Sigmoid colon (tissue), 4 donors: ENCODE data around the gene ODF4.

Experiments
- EP300 ChIP-seq, 4 donors: sonication (generic); formaldehyde crosslinking; IDR thresholded peaks; one replicate each; pipeline ENCODE4 v1.6.1; 2017; ENCODE audit warnings: antibody characterized with exemption in 4 of 4
- TF ChIP-seq, protein P1 (sequence below), 4 experiments: fragments of 450-650 bp in 3 of 4; fragments of 200-600 bp in 1 of 4; IDR thresholded peaks; one replicate each; pipeline ENCODE4 v1.5.1; 2016 to 2019; ENCODE audit warnings: antibody characterized with exemption in 4 of 4, mild to moderate bottlenecking in 3 of 4, moderate library complexity in 2 of 4

DNA sequence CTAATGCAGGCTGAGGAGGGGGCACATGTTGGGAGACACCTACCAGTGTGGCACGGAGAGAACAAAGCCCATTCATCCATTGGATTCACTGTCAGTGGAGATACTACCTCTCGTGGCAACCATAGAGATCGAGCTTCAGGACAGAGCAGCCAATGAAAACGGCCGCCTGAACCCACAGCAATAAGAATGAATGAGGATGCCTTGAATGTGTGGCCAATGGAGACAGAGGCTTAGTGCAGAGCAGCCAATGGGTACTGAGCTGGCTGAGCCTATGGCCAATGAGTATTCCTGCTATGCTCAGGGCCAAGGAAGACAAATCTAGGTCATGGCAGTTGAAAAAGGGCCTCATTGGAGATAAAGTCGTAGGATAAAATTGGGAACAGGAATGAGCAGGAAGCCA, 18.6 kb upstream of the ODF4 start:
- TF ChIP-seq, protein P1, sequence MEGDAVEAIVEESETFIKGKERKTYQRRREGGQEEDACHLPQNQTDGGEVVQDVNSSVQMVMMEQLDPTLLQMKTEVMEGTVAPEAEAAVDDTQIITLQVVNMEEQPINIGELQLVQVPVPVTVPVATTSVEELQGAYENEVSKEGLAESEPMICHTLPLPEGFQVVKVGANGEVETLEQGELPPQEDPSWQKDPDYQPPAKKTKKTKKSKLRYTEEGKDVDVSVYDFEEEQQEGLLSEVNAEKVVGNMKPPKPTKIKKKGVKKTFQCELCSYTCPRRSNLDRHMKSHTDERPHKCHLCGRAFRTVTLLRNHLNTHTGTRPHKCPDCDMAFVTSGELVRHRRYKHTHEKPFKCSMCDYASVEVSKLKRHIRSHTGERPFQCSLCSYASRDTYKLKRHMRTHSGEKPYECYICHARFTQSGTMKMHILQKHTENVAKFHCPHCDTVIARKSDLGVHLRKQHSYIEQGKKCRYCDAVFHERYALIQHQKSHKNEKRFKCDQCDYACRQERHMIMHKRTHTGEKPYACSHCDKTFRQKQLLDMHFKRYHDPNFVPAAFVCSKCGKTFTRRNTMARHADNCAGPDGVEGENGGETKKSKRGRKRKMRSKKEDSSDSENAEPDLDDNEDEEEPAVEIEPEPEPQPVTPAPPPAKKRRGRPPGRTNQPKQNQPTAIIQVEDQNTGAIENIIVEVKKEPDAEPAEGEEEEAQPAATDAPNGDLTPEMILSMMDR (IDR thresholded peaks at IDR 0.05), result no peak
- TF ChIP-seq EP300 (IDR thresholded peaks at IDR 0.05), result no peak
